SU-DHL-6 (cell line): ENCODE data around the gene MAPKAPK3.

ENCODE experiments used
- CTCF ChIP-seq: fragments of 200-600 bp; sonication (generic); IDR thresholded peaks from one replicate; pipeline ENCODE4 v1.5.1; 2017; ENCODE audit warnings: antibody characterized with exemption, mild to moderate bottlenecking, low read length, moderate library complexity; ENCODE audit not compliant: insufficient read depth, poor library complexity, severe bottlenecking
- EZH2phosphoT487 ChIP-seq: fragments of 200-600 bp; sonication (generic), shearing (Covaris generic); conservative IDR thresholded peaks from 2 replicates; pipeline ENCODE4 v1.6.1; 2018; ENCODE audit warnings: mild to moderate bottlenecking, antibody characterized with exemption, low read length, moderate library complexity, mixed read lengths

DNA sequence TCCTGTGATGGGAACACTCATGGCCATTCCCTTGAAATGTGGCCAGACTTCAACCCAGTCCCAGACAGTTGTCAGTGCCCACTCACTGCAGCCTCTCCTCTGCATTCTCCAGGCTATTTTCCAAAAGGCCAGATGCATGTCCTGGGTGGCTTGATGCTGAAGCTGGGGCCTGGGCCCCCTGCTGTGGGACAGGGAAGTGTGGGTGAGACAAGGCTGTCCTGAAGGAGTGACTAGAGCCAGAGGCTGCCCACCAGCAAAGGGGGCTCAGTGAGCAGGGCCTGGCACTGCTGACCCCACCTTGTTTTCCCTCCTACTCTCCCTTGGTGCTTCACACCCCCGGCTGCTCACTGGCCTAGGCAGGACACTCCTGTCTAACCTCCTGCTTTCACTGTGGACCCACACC, 17.2 kb upstream of the MAPKAPK3 start:
- TF ChIP-seq EZH2phosphoT487 (no peak), CTCF (no peak)
